ENCODE data around the gene FRMD5. TPM values are rescaled to one million over a fixed set of nuclear protein-coding genes. Genes with fewer than 3 reads are reported as not detected.

The FRMD5 gene
- total and polyA plus RNA-seq, 2 donors (not counting 1 experiment from before 2014, with no cell fraction given), result not detected

- ChIA-PET CTCF (interaction anchor here (0.6 to 0.7 kb wide), 2 partner anchors 125 to 454 kb away, joined by 3 to 5 read pairs; no protein-coding TSS in a partner anchor), POLR2A (no interaction called here)
- Histone ChIP-seq H3K79me2 (ENCODE audit: control insufficient read depth, insufficient read depth, low read length) (no peaks in the 10 kb centered on the region), H3K4me2 (replicated peaks; ENCODE audit: low read depth, low read length, poor library complexity, severe bottlenecking) (no peak overlapping the region), H4K20me1 (ENCODE audit: control insufficient read depth, insufficient read depth, low read length, poor library complexity, severe bottlenecking) (no peaks in the 10 kb centered on the region), H3K27ac (ENCODE audit: low read length in 2 of 2) (no peak overlapping the region), H3K4me3 (ENCODE audit: control extremely low read depth in 1 of 5, extremely low read depth in 1 of 5, insufficient read depth in 1 of 5, low read depth in 2 of 5, low read length in 4 of 5) (no peak overlapping the region), H3K4me1 (ENCODE audit: control insufficient read depth in 2 of 2, insufficient read depth in 2 of 2, low read length in 2 of 2) (no peaks in the 10 kb centered on the region), H3K9me3 (ENCODE audit: control extremely low read depth in 1 of 3, control insufficient read depth in 2 of 3, insufficient read depth in 1 of 3, low read length in 2 of 3) (no peaks in the 10 kb centered on the region), H3K36me3 (replicated peaks in 1 of 2; ENCODE audit: control extremely low read depth in 1 of 2, control insufficient read depth in 1 of 2, extremely low read depth in 1 of 2, insufficient read depth in 2 of 2, low read length in 1 of 2) (no peaks in the 10 kb centered on the region), H2AFZ (ENCODE audit: insufficient read depth, low read depth, low read length, poor library complexity, severe bottlenecking) (no peak overlapping the region), H3K27me3 (replicated peaks in 1 of 4; ENCODE audit: control extremely low read depth in 1 of 4, control insufficient read depth in 3 of 4, insufficient read depth in 4 of 4, low read length in 3 of 4) (no peaks in the 10 kb centered on the region), H3K9ac (ENCODE audit: low read length) (no peak overlapping the region)
- Mint-ChIP-seq H3K9me3 (ENCODE audit: insufficient read depth) (no peaks in the 10 kb centered on the region), H3K4me1 (no peaks in the 10 kb centered on the region), H3K4me3 (no peak overlapping the region), H3K27ac (no peak overlapping the region), H3K27me3 (peaks cover 38% of the 10 kb centered on the region)
- TF ChIP-seq CTCF (IDR thresholded peaks at IDR 0.05) (no peak), EZH2 (IDR thresholded peaks at IDR 0.05; ENCODE audit: borderline replicate concordance, insufficient read depth, low read depth, low read length, poor library complexity, severe bottlenecking) (no peak)
- ATAC-seq (ENCODE audit: low read depth) (no peak), DNase-seq (no peak)
- no CpG with 5 or more reads among the region's 2 CpGs for WGBS (ENCODE audit: insufficient coverage)
- intact Hi-C loops (cut with micrococcal nuclease), result no loop called here
Measured at GRCh38 chr15:44029940-44030568, 165.0 kb downstream of the FRMD5 start.

GRCh38 chr15:44029003-44029402, 166.1 kb downstream of the FRMD5 start:
- 100% methylated on average over 1 of the region's 2 CpGs for WGBS (ENCODE audit: insufficient coverage)

More at GRCh38 chr15:44029003-44029402, 166.1 kb downstream of the FRMD5 start:
- H3K79me2 ChIP-seq (ENCODE audit: control insufficient read depth, insufficient read depth, low read length), result no peaks in the 10 kb centered on the region
- DNase-seq, result no peak
- Mint-ChIP-seq H3K27me3 (peaks cover 38% of the 10 kb centered on the region), H3K4me3 (no peak overlapping the region), H3K4me1 (no peaks in the 10 kb centered on the region), H3K9me3 (ENCODE audit: insufficient read depth) (no peaks in the 10 kb centered on the region), H3K27ac (no peak overlapping the region)
- H3K9me3 ChIP-seq (ENCODE audit: control extremely low read depth in 1 of 3, control insufficient read depth in 2 of 3, insufficient read depth in 1 of 3, low read length in 2 of 3), result no peaks in the 10 kb centered on the region
- TF ChIP-seq EZH2 (IDR thresholded peaks at IDR 0.05; ENCODE audit: borderline replicate concordance, insufficient read depth, low read depth, low read length, poor library complexity, severe bottlenecking) (no peak), CTCF (IDR thresholded peaks at IDR 0.05) (no peak)
- no peak overlapping the region for H3K4me2 ChIP-seq (replicated peaks; ENCODE audit: low read depth, low read length, poor library complexity, severe bottlenecking)
- intact Hi-C loops (cut with micrococcal nuclease), result no loop called here
- H3K4me3 ChIP-seq (ENCODE audit: control extremely low read depth in 1 of 5, extremely low read depth in 1 of 5, insufficient read depth in 1 of 5, low read depth in 2 of 5, low read length in 4 of 5), result no peak overlapping the region
- no peaks in the 10 kb centered on the region for H3K36me3 ChIP-seq (replicated peaks in 1 of 2; ENCODE audit: control extremely low read depth in 1 of 2, control insufficient read depth in 1 of 2, extremely low read depth in 1 of 2, insufficient read depth in 2 of 2, low read length in 1 of 2)
- ChIA-PET CTCF (no interaction called here), POLR2A (no interaction called here)
- no peak overlapping the region for H2AFZ ChIP-seq (ENCODE audit: insufficient read depth, low read depth, low read length, poor library complexity, severe bottlenecking)
- H3K27me3 ChIP-seq (replicated peaks in 1 of 4; ENCODE audit: control extremely low read depth in 1 of 4, control insufficient read depth in 3 of 4, insufficient read depth in 4 of 4, low read length in 3 of 4), result no peaks in the 10 kb centered on the region
- no peak overlapping the region for H3K27ac ChIP-seq (ENCODE audit: low read length in 2 of 2)
- H3K4me1 ChIP-seq (ENCODE audit: control insufficient read depth in 2 of 2, insufficient read depth in 2 of 2, low read length in 2 of 2), result no peaks in the 10 kb centered on the region
- H4K20me1 ChIP-seq (ENCODE audit: control insufficient read depth, insufficient read depth, low read length, poor library complexity, severe bottlenecking), result no peaks in the 10 kb centered on the region
- no peak overlapping the region for H3K9ac ChIP-seq (ENCODE audit: low read length)
- ATAC-seq (ENCODE audit: low read depth), result no peak
